Dedifferentiated amniotic fluid mesenchymal stem cell (primary cell): ENCODE results near the gene B4GALT5.

Experiments
- DNase-seq: peaks from one replicate; pipeline ENCODE4 v3.0.0-alpha.2; 2016; ENCODE audit errors: extremely low spot score

The B4GALT5 gene

GRCh38 chr20:49700411-49701185 lies 13.1 kb downstream of the B4GALT5 start:
- peak; percentile 81 for DNase-seq

- peak; percentile 45 for DNase-seq
These were observed 14.3 kb downstream of the B4GALT5 start for GRCh38 chr20:49699200-49699992.

- DNase-seq, result no peak
These were observed 15.2 kb downstream of the B4GALT5 start for GRCh38 chr20:49698477-49698876.

- no peak for DNase-seq
These were observed 16.6 kb downstream of the B4GALT5 start for GRCh38 chr20:49697071-49697470.

- DNase-seq, result no peak
These were observed 17.1 kb downstream of the B4GALT5 start for GRCh38 chr20:49696594-49696993.

- no peak for DNase-seq
These were observed 17.8 kb downstream of the B4GALT5 start for GRCh38 chr20:49695830-49696229.

GRCh38 chr20:49694450-49695071 lies 19.1 kb downstream of the B4GALT5 start:
- no peak for DNase-seq

GRCh38 chr20:49693435-49694171 lies 20.1 kb downstream of the B4GALT5 start:
- no peak for DNase-seq

GRCh38 chr20:49692941-49693340 lies 20.7 kb downstream of the B4GALT5 start:
- DNase-seq, result no peak

- no peak for DNase-seq
These were observed 21.7 kb downstream of the B4GALT5 start for GRCh38 chr20:49691818-49692568.

GRCh38 chr20:49690899-49691620 lies 22.6 kb downstream of the B4GALT5 start:
- DNase-seq, result no peak

- DNase-seq, result no peak
These were observed 25.8 kb downstream of the B4GALT5 start for GRCh38 chr20:49687595-49688567.

- DNase-seq, result peak; percentile 54
These were observed 27.9 kb downstream of the B4GALT5 start for GRCh38 chr20:49685809-49686208.

- DNase-seq, result no peak
These were observed 28.5 kb downstream of the B4GALT5 start for GRCh38 chr20:49685161-49685601.

- DNase-seq, result no peak
These were observed 29.2 kb downstream of the B4GALT5 start for GRCh38 chr20:49684335-49684997.

GRCh38 chr20:49682798-49683197 lies 30.9 kb downstream of the B4GALT5 start:
- DNase-seq, result no peak

- no peak for DNase-seq
These were observed 31.4 kb downstream of the B4GALT5 start for GRCh38 chr20:49682278-49682677.

GRCh38 chr20:49681850-49682216 lies 31.8 kb downstream of the B4GALT5 start:
- DNase-seq, result no peak

GRCh38 chr20:49680484-49680883 lies 33.2 kb downstream of the B4GALT5 start:
- no peak for DNase-seq
